PC-9 (cell line): Measurements from ENCODE around the gene ZDHHC16. TPM values are rescaled to one million over a fixed set of nuclear protein-coding genes. Genes with fewer than 3 reads are reported as not detected.

Experiments used
- BruUV-seq: library from RNA; stranded (reverse); fragments of 400-500 nt; replicated peaks from 2 replicates; lab custom pipeline; 2021; lab: Mats Ljungman, UMichigan
- CTCF ChIA-PET: fragments of 300-600 bp; sonication (Branson Sonifier 250); formaldehyde crosslinking; loops from one replicate; lab custom pipeline; 2022; ENCODE audit warnings: antibody characterized with exemption; lab: Charles Lee
- POLR2A ChIA-PET: fragments of 300-600 bp; sonication (Branson Sonifier 250); formaldehyde crosslinking; loops from one replicate; lab custom pipeline; 2022; ENCODE audit warnings: antibody characterized with exemption; ENCODE audit not compliant: unreplicated experiment; lab: Charles Lee
- DNase-seq, 2 experiments: peaks; one replicate each; pipeline versions ENCODE4 v3.0.0 to v3.0.0-alpha.2; 2015 to 2022; ENCODE audit warnings: mixed read lengths in 1 of 2
- H2AFZ ChIP-seq: fragments of 200-600 bp; sonication (generic); 2 replicates; pipeline ENCODE4 v1.8.1; 2017; ENCODE audit warnings: antibody characterized with exemption
- H3F3A ChIP-seq: fragments of 200-600 bp; sonication (generic); 2 replicates; pipeline ENCODE4 v1.8.1; 2017; ENCODE audit warnings: antibody characterized with exemption, mild to moderate bottlenecking, low read depth; ENCODE audit not compliant: insufficient read depth
- H3K27ac ChIP-seq: fragments of 200-600 bp; sonication (generic); 2 replicates; pipeline ENCODE4 v1.6.1; 2016; ENCODE audit warnings: mixed run types
- H3K27me3 ChIP-seq: fragments of 200-600 bp; sonication (generic); 2 replicates; pipeline ENCODE4 v1.6.1; 2016; ENCODE audit warnings: low read depth, mixed run types; ENCODE audit not compliant: insufficient read depth
- H3K36me3 ChIP-seq: fragments of 200-600 bp; sonication (generic); 2 replicates; pipeline ENCODE4 v1.6.1; 2016; ENCODE audit warnings: low read depth, mixed run types
- H3K4me1 ChIP-seq: fragments of 200-600 bp; sonication (generic); replicated peaks from 2 replicates; pipeline ENCODE4 v1.6.1; 2016; ENCODE audit warnings: mixed run types; ENCODE audit not compliant: insufficient read depth
- H3K4me2 ChIP-seq: fragments of 200-600 bp; sonication (generic); 2 replicates; pipeline ENCODE4 v1.6.1; 2017; ENCODE audit warnings: mixed run types
- H3K4me3 ChIP-seq: fragments of 200-600 bp; sonication (generic); 2 replicates; pipeline ENCODE4 v1.6.1; 2016; ENCODE audit warnings: mixed run types
- H3K79me2 ChIP-seq: fragments of 200-600 bp; sonication (generic); 2 replicates; pipeline ENCODE4 v1.6.1; 2017; ENCODE audit warnings: low read depth, mixed run types
- H3K9me2 ChIP-seq: fragments of 200-600 bp; sonication (generic); 2 replicates; pipeline ENCODE4 v1.8.1; 2017; ENCODE audit warnings: mild to moderate bottlenecking; ENCODE audit not compliant: insufficient read depth
- H3K9me3 ChIP-seq: fragments of 200-600 bp; sonication (generic); 2 replicates; pipeline ENCODE4 v1.8.1; 2016; ENCODE audit warnings: low read depth; ENCODE audit not compliant: insufficient read depth
- H4K20me1 ChIP-seq: fragments of 200-600 bp; sonication (generic); 2 replicates; pipeline ENCODE4 v1.8.1; 2017; ENCODE audit not compliant: insufficient read depth
- CTCF ChIP-seq: fragments of 200-600 bp; sonication (generic); conservative IDR thresholded peaks from 2 replicates; pipeline ENCODE4 v1.6.1; 2017; ENCODE audit warnings: mixed run types, antibody characterized with exemption, mild to moderate bottlenecking, moderate library complexity
- EZH2 ChIP-seq: fragments of 200-600 bp; sonication (generic); IDR thresholded peaks from 2 replicates; pipeline ENCODE4 v1.8.0; 2017; ENCODE audit warnings: antibody characterized with exemption, low read depth
- intact Hi-C: fragments of 100-400 bp; cut with micrococcal nuclease; formaldehyde crosslinking; loops from one replicate; pipeline ENCODE4 v1.10.0; 2022; ENCODE audit not compliant: unreplicated experiment
- total RNA-seq: library from RNA; stranded (reverse); gene quantifications from 2 replicates; pipeline ENCODE4 v1.2.3, GENCODE V29; 2021

ZDHHC16 gene
- total RNA-seq, 1 experiment from 2014 or later, result 29.6 TPM

- POLR2A ChIA-PET, result no interaction called here
- no peak overlapping the region for H3K27ac ChIP-seq
Observed at GRCh38 chr10:97494151-97494550, 48.2 kb downstream of the ZDHHC16 start.

GRCh38 chr10:97494863-97495506, 49.0 kb downstream of the ZDHHC16 start:
- TF ChIP-seq EZH2 (no peak), CTCF (no peak)

More at GRCh38 chr10:97494151-97494550, 48.2 kb downstream of the ZDHHC16 start:
- BruUV-seq, result no TSS peak
- TF ChIP-seq EZH2 (no peak), CTCF (no peak)
- Histone ChIP-seq H3K4me2 (no peak overlapping the region), H3K4me3 (no peak overlapping the region), H3K36me3 (no peaks in the 10 kb centered on the region), H3F3A (0 out of 2 replicates have a peak, but pooled peaks cover 7% of the 10 kb centered on the region), H2AFZ (no peak overlapping the region), H4K20me1 (no peaks in the 10 kb centered on the region; the same call in 1 of the 2 replicates), H3K27me3 (no peaks in the 10 kb centered on the region), H3K9me3 (no peaks in the 10 kb centered on the region), H3K9me2 (no peaks in the 10 kb centered on the region), H3K4me1 (peaks cover 12% of the 10 kb centered on the region), H3K79me2 (peaks cover 74% of the 10 kb centered on the region)
- no peak for DNase-seq
- intact Hi-C loops, result no loop called here
- CTCF ChIA-PET, result no interaction called here

GRCh38 chr10:97497572-97498075, 51.6 kb downstream of the ZDHHC16 start:
- H3K9me3 ChIP-seq, result no peaks in the 10 kb centered on the region
- no peaks in the 10 kb centered on the region for H3K9me2 ChIP-seq
- H3K36me3 ChIP-seq, result no peaks in the 10 kb centered on the region
- peak; percentile 50 to 59 for DNase-seq
- peak overlapping the region; percentile 95 for H3K4me2 ChIP-seq
- H2AFZ ChIP-seq, result peak overlapping the region; percentile 95
- intact Hi-C loops, result loop anchor here (1.0 to 2.0 kb wide), 4 partner anchors 45 to 189 kb away; partner anchors contain the start of gene AVPI1
- ChIA-PET POLR2A (interaction anchor here (0.7 kb wide), 2 partner anchors 77 to 771 kb away, joined by 6 to 12 read pairs; no protein-coding TSS in a partner anchor), CTCF (no interaction called here)
- 0 out of 2 replicates have a peak, but pooled peaks cover 7% of the 10 kb centered on the region for H3F3A ChIP-seq
- BruUV-seq, result TSS peak; percentile 42
- no peaks in the 10 kb centered on the region; the same call in 1 of the 2 replicates for H4K20me1 ChIP-seq
- peak overlapping the region; percentile 77 for H3K27ac ChIP-seq
- H3K4me3 ChIP-seq, result peak overlapping the region; percentile 82
- peaks cover 63% of the 10 kb centered on the region for H3K79me2 ChIP-seq
- TF ChIP-seq CTCF, result no peak
- no peak for TF ChIP-seq EZH2
- peaks cover 18% of the 10 kb centered on the region for H3K4me1 ChIP-seq
- H3K27me3 ChIP-seq, result no peaks in the 10 kb centered on the region

More at GRCh38 chr10:97494863-97495506, 49.0 kb downstream of the ZDHHC16 start:
- Histone ChIP-seq H3K4me2 (no peak overlapping the region), H2AFZ (no peak overlapping the region), H4K20me1 (no peaks in the 10 kb centered on the region; the same call in 1 of the 2 replicates), H3K27me3 (no peaks in the 10 kb centered on the region), H3K4me1 (peaks cover 13% of the 10 kb centered on the region), H3K9me2 (no peaks in the 10 kb centered on the region), H3K79me2 (peaks cover 71% of the 10 kb centered on the region), H3K27ac (no peak overlapping the region), H3K4me3 (no peak overlapping the region), H3K9me3 (no peaks in the 10 kb centered on the region), H3F3A (0 out of 2 replicates have a peak, but pooled peaks cover 7% of the 10 kb centered on the region), H3K36me3 (no peaks in the 10 kb centered on the region)
- DNase-seq, result no peak
- no TSS peak for BruUV-seq
- intact Hi-C loops, result no loop called here
- ChIA-PET POLR2A (no interaction called here), CTCF (interaction anchor here (0.5 to 0.6 kb wide), 2 partner anchors 31 to 94 kb away, joined by 3 to 4 read pairs; no protein-coding TSS in a partner anchor)
